Stimulated activated CD8-positive, alpha-beta memory T cell treated with anti-CD3 and anti-CD28 coated beads, Interleukin-4, amount 100 ng/mL, for 48 hours (primary cell): ENCODE data around the gene SMARCC1.

Experiments used
- DNase-seq: peaks from one replicate; pipeline ENCODE4 v3.0.0-alpha.2; 2020

SMARCC1 gene

GRCh38 chr3:47581835-47582234 lies 199.9 kb downstream of the SMARCC1 start:
- DNase-seq: no peak

DNA sequence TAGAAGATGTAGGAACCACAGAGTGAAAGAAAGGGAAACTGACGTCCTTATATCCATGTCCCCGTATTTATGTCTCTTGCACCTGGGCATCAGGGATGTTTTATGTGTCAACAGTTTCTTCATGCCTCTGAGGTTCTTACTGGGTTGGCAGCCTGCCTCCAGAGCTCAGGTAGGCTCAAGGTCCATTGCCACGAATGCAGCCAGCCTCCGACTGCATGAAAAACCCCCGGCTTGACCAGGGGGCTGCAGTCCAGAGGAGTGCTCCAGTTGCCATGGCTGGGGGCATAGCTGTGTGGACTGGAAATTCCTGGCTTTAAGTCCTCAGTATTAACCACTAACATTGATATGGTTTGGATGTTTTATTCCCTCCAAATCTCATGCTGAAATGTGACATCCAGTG lies 200.3 kb downstream of the SMARCC1 start:
- no peak for DNase-seq

GRCh38 chr3:47580481-47580880 lies 201.2 kb downstream of the SMARCC1 start:
- no peak for DNase-seq

DNA sequence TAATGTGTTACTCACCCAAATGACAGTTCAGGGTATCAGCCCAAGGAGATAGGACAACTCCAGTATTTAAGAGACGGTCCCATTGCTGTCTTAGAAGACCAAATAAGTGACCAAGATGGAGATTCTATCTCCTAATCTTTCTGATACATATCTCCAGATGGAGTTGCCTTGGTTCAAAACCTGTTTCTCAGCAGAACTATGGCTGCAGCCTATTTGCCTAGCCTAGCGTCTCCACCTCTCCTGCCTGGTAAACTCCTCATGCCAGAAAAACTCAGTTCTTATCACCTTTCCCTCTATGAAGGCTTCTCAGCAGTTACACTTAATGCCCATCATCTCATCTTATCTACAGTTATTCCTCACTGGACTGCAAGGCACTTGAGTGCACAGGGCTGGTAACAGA lies 201.8 kb downstream of the SMARCC1 start:
- DNase-seq: no peak

- DNase-seq: peak; percentile 40
Observed at GRCh38 chr3:47578691-47579632, 202.7 kb downstream of the SMARCC1 start, which contains the start of gene CSPG5. Gene CSPG5 (minus strand): TSS chr3:47578865. CDS start chr3:47578693, 172 bp downstream.

GRCh38 chr3:47578119-47578632 lies 203.5 kb downstream of the SMARCC1 start:
- DNase-seq: peak; percentile 57

GRCh38 chr3:47577583-47578118 lies 204.0 kb downstream of the SMARCC1 start:
- no peak for DNase-seq

DNA sequence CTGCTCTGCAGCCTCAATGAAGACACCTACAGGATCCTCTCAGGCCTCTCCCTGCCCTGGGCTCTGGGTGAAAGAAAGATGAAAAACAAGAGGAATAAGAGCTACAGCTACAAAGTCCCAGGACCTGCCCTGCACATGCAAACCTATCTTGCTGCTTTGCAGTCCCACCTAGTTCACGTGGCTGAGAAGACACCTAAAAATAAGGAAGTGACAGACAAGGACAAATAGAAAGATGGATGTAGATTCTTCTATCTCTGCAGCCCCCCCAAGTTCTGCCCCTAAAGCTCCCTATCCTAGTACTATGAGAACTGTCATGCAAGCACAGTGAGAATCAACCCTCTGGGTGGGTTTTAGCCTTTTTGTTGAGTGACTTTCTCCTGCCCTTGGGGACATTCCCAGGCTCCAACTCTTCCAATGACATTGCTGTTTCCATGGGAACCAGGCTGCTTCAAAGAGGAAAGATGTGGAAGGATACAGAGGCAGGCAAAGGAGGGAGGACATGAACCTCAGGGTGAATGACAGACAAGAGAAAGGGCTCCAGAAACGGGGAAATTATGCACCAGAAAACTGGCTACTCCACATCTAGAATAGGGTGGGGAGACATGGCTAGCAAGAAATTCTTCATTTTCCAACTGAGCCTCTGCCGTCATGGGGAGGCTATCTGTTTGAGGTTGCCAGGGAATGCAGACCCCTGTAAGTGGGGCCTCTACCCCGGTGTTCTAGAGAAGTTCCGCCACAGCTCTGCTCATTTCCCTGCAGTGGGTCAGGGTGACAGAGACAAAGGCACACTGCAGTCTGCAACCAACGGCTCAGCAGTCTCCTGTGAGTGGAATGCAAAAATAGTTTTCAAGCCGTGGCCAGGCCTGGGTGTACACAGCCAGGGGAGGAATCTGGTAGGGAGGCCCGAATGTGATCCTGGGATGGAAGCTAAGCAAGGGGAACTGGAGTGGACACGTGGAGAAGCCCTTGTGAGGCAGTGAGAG lies 208.2 kb downstream of the SMARCC1 start:
- DNase-seq: no peak

- no peak for DNase-seq
Observed at GRCh38 chr3:47571391-47572175, 210.1 kb downstream of the SMARCC1 start.

DNA sequence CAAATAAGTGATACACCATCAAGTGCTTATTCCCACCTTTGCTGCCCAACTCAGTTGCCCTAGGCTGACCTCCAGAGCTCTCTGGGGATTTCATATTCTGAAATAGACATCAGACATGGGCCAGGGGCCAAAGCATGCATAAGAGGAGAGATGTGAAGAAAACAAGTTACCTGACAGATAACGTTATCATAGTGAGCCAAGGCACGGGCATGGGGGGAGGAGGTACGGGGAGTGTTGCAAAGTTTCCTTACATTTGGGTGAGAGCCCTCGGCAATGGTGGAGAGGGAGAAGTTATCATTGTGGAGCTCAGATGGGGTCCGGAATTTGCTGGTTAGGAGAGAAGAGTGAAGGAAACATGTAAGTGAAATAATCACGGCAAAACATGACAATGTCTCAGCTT lies 212.8 kb downstream of the SMARCC1 start:
- no peak for DNase-seq

GRCh38 chr3:47567149-47567548 lies 214.5 kb downstream of the SMARCC1 start:
- DNase-seq: no peak

DNA sequence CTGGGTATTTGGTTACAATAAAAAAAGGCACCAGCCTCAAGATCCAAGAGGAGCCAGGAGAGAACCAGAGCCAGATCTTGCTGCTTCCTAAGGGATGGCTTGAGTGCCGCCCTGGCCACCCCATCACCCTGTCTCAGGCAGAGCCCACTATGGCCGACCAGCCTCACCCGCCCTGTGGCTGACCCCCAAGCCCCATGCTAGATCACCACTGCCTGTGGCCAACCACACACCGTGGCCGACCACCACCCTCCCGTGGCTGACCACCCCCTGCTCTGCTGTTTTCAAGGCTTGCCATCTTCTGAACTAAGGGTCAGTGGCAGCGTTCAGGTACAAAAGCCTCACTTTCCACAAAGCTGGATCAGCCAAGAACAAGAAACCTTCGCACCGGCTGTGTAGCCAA lies 215.0 kb downstream of the SMARCC1 start:
- no peak for DNase-seq

DNA sequence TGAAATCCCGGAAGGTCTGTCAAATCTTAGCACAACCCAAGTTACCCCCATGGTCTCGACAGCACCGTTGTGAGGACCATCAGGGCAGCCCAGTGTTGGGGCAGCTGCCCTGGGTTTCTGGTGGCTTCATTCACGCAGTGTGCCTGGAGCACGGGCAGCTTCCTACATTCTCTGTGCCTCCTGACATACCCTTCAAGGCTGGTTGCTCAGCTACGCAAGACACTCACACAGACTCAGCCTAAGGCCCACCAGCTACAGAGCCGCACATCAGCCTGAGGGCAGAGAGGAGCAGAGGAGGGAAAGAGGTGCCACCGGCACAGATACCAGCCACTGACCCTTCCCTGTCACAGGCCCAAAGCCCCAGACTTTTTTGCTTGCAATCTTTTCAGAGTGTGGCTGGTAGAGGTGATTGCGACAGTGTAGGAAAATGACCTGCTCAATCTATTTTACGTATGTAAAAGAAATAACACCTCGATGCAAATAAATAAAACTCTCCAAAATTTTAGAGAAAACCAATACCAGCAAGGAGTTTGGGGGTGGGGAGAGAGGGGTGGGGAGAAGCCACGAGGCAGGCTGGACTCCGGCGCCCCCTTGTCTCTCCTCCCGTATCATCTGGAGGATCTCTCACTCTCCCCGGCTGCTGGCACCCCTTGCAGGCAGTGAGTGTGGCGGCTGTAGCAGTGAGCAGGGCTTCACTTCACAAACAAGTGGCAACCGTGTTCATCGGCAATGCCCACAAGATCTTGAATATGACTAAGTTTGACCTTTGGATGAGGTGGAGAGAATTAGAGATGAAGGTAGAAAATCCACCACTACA lies 215.8 kb downstream of the SMARCC1 start:
- no peak for DNase-seq

DNA sequence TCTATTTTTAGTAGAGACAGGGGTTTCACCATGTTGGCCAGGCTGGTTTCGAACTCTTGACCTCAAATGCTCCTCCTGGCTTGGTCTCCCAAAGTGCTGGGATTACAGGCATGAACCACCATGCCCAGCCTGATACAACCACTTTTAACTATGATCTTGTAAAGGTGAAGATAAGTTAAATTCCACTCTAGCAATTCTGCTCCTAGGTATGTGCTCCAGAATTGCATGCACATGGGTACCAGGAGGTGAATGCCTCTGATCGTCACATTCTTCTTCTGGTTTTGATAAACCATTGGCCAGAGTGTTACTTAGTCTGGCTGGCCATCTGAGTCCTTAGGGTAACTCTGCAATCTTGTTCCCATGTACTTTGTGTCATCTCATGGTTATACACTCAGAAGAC lies 225.3 kb downstream of the SMARCC1 start:
- no peak for DNase-seq

- DNase-seq: no peak
Observed at GRCh38 chr3:47554335-47554734, 227.4 kb downstream of the SMARCC1 start.

GRCh38 chr3:47553407-47553806 lies 228.3 kb downstream of the SMARCC1 start:
- no peak for DNase-seq

DNA sequence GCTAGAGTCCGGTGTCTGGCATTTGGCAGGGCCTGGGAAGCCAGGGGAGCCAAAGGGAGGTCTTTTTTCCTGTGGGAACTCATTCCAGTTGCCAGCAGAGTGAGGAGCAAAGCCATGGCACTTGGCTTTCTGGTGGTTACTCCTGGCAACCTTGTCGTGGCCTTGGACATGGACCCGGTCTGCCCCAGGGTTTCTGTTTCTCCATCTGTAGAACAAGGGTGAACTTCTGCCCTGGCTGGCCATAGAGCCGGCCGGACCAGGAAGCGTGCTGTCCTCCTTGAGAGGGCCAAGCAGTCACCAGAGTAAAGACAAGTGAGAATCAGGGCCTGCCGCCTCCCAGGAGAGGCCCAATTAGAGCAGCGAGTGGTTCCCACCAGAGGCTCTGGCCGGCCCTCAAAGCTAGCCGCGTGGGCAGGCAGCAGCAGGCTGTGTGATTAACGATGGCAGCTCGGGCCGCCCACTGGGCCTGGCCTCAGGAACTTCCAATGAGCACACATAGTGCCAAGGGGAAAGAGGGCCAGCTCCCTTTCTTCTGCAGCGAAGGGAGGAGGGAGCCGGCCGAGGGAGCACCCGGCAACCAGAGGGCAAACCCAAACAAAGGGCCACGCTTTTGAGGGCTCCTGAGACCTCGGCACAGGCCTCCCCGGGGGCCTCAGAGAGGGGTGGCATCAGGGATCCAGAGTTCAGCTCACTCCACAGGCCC lies 239.1 kb downstream of the SMARCC1 start:
- no peak for DNase-seq

DNA sequence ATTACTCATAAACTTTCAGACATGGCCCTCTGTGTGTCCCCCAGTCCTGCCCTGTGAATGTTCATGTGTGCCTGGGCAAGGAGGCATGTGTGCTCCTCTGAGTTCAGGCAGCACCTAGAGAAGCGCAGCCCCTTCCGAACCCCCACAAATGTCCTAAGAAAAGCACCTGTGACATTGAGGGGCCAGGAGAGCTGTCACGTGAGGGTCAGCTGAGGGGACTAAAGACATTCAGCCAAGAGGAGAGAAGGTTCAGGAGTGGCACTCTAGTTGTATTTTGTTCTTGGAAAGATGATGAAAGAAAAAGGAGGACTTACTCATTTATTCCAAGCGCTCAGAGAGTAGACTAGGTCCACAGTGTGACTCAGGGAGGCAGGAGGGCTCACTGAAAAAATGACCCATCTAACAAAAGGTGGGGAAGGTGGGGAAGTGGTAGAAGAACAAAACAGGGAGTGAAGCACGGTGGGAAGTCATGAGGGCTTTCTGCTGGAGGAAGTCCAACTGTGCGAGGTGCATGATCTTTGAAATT lies 240.0 kb downstream of the SMARCC1 start:
- DNase-seq: no peak

GRCh38 chr3:47540281-47540680 lies 241.4 kb downstream of the SMARCC1 start:
- no peak for DNase-seq

DNA sequence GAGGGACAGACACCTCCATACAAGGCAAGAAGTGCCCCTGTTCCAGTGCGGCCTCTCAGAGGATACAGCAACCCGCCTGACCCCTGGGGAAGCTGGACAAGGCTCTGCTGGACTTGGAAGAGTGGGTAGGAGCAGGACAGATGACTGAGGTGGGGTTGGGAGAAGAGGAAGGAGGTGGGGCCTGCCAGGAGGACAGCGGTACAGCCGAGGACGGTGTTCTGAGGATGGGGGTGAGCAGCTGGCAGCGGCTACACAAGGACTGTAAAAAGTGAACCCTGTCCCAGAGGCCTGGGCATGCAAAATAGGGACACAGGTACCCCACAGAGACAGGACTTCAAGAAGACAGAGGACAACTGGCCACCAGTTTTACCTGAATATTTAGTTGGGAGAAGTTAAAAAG lies 244.7 kb downstream of the SMARCC1 start:
- no peak for DNase-seq
